GM21619 (cell line): ENCODE measurements around the gene TXNRD1.

ENCODE experiments used
- ATAC-seq: cut with Tn5 transposase; IDR thresholded peaks from one replicate; pipeline ENCODE4 v1.9.1; 2021; ENCODE audit not compliant: unreplicated experiment

TXNRD1 gene

GRCh38 chr12:104297477-104298113 is 82.0 kb downstream of the TXNRD1 start:
- ATAC-seq: no peak

- no peak for ATAC-seq
Measured at GRCh38 chr12:104299842-104300481, 84.4 kb downstream of the TXNRD1 start.

- ATAC-seq: peak; percentile 95
Measured at GRCh38 chr12:104303538-104304151, 88.1 kb downstream of the TXNRD1 start, which contains the start of gene EID3. TSS of gene EID3 (plus strand) at chr12:104303739. CDS start at chr12:104303935, 196 bp downstream.

- no peak for ATAC-seq
Measured at GRCh38 chr12:104304261-104305009, 88.9 kb downstream of the TXNRD1 start.

GRCh38 chr12:104305349-104305748 is 89.8 kb downstream of the TXNRD1 start:
- ATAC-seq: no peak

GRCh38 chr12:104306376-104306775 is 90.8 kb downstream of the TXNRD1 start:
- no peak for ATAC-seq

GRCh38 chr12:104306943-104307654 is 91.5 kb downstream of the TXNRD1 start:
- ATAC-seq: no peak

- ATAC-seq: no peak
Measured at GRCh38 chr12:104307655-104308000, 92.0 kb downstream of the TXNRD1 start.

GRCh38 chr12:104309446-104309993 is 93.9 kb downstream of the TXNRD1 start:
- no peak for ATAC-seq

GRCh38 chr12:104310751-104311633 is 95.4 kb downstream of the TXNRD1 start:
- ATAC-seq: no peak

GRCh38 chr12:104312202-104312601 is 96.6 kb downstream of the TXNRD1 start:
- no peak for ATAC-seq

GRCh38 chr12:104312654-104313053 is 97.1 kb downstream of the TXNRD1 start:
- no peak for ATAC-seq

GRCh38 chr12:104313568-104314241 is 98.1 kb downstream of the TXNRD1 start:
- ATAC-seq: no peak

GRCh38 chr12:104314242-104314614 is 98.6 kb downstream of the TXNRD1 start:
- no peak for ATAC-seq

GRCh38 chr12:104315326-104316224 is 100.0 kb downstream of the TXNRD1 start:
- ATAC-seq: no peak

GRCh38 chr12:104316936-104317335 is 101.4 kb downstream of the TXNRD1 start:
- ATAC-seq: no peak

GRCh38 chr12:104317538-104318210 is 102.1 kb downstream of the TXNRD1 start:
- ATAC-seq: no peak

GRCh38 chr12:104319028-104319427 is 103.4 kb downstream of the TXNRD1 start:
- no peak for ATAC-seq
